Small intestine (tissue), 7 donors: ENCODE measurements around the gene KLF7. TPM values are rescaled to one million over a fixed set of nuclear protein-coding genes. Genes with fewer than 3 reads are reported as not detected.

Source experiments
- DNase-seq, 2 donors: peaks; one replicate each; pipeline versions ENCODE4 v3.0.0 to v3.0.0-alpha.2; 2013
- FAIRE-seq: peaks from 2 replicates; lab custom pipeline; 2012; peaks lifted over from hg19 to GRCh38; lab: Jason Lieb, UNC
- H3K27ac ChIP-seq, 3 donors: one replicate each; pipeline ENCODE4 v1.5.1; 2013; ENCODE audit warnings: low read length in 2 of 3, mild to moderate bottlenecking in 2 of 3, control low read depth in 1 of 3, inconsistent platforms in 1 of 3, low read depth in 1 of 3, moderate library complexity in 1 of 3
- H3K27me3 ChIP-seq, 3 donors: one replicate each; pipeline ENCODE4 v1.6.1; 2013; ENCODE audit warnings: low read length in 3 of 3, inconsistent platforms in 1 of 3; ENCODE audit not compliant: control insufficient read depth in 3 of 3, insufficient read depth in 3 of 3
- H3K36me3 ChIP-seq, 3 donors: one replicate each; pipeline ENCODE4 v1.6.1; 2013; ENCODE audit warnings: low read length in 3 of 3, inconsistent platforms in 1 of 3, low read depth in 1 of 3, mild to moderate bottlenecking in 1 of 3, moderate library complexity in 1 of 3; ENCODE audit not compliant: control insufficient read depth in 3 of 3, insufficient read depth in 2 of 3
- H3K4me1 ChIP-seq, 3 donors: one replicate each; pipeline ENCODE4 v1.6.1; 2013; ENCODE audit warnings: low read length in 2 of 3, inconsistent platforms in 1 of 3, low read depth in 1 of 3, mild to moderate bottlenecking in 1 of 3, moderate library complexity in 1 of 3; ENCODE audit not compliant: control insufficient read depth in 3 of 3, insufficient read depth in 2 of 3
- H3K4me3 ChIP-seq, 3 donors: one replicate each; pipeline ENCODE4 v1.5.1; 2013; ENCODE audit warnings: low read length in 3 of 3, control low read depth in 1 of 3, inconsistent platforms in 1 of 3, low read depth in 1 of 3, mild to moderate bottlenecking in 1 of 3, moderate library complexity in 1 of 3
- H3K9me3 ChIP-seq, 2 donors: one replicate each; pipeline ENCODE4 v1.6.1; 2013; ENCODE audit warnings: low read depth in 1 of 2, low read length in 1 of 2; ENCODE audit not compliant: control insufficient read depth in 2 of 2, insufficient read depth in 1 of 2
- WGBS, 3 donors: extraction: QIAGEN DNeasy Blood & Tissue Kit; methylation state at CpG; one replicate each; pipeline ENCODE4 v1.1.7; 2013; 5-methylcytosine and 5-hydroxymethylcytosine counted together
- polyA plus RNA-seq, 4 donors: library from polyadenylated mRNA; stranded (reverse) in 3 of 4; unstranded in 1 of 4; fragments of 200-250 nt in 3 of 4; fragments of 120-200 nt in 1 of 4; gene quantifications; one replicate each; pipeline versions ENCODE4 v1.2.1 to v1.2.3, GENCODE V29; 2013
- donor health status: healthy with polysubstance abuse.
- donor health status: control.
- donor health status: control.
- donor health status: Bipolar disorder and iron deficiency.
- donor health status: healthy.

Gene KLF7
- polyA plus RNA-seq, 4 donors = 1.1 to 11.7 (median 9.0) TPM

- Histone ChIP-seq H3K9me3 (no peaks in the 10 kb centered on the region), H3K4me1 (no peaks in the 10 kb centered on the region), H3K36me3 (no peaks in the 10 kb centered on the region), H3K27ac (no peak overlapping the region), H3K27me3 (no peaks in the 10 kb centered on the region), H3K4me3 (no peak overlapping the region)
- FAIRE-seq = no peak
- DNase-seq = no peak
- 75 to 89% (median 88%) methylated on average over 2 of the region's 2 CpGs for WGBS, 3 donors
These were observed 35.7 kb upstream of the KLF7 start for GRCh38 chr2:207201416-207201815.

GRCh38 chr2:207200136-207200535, 34.4 kb upstream of the KLF7 start:
- no peak for FAIRE-seq
- Histone ChIP-seq H3K4me3 (no peak overlapping the region), H3K36me3 (no peaks in the 10 kb centered on the region), H3K9me3 (no peaks in the 10 kb centered on the region), H3K27ac (no peak overlapping the region), H3K27me3 (no peaks in the 10 kb centered on the region), H3K4me1 (no peaks in the 10 kb centered on the region)
- WGBS, 3 donors = 59 to 82% (median 66%) methylated on average over 8 of the region's 8 CpGs
- DNase-seq = no peak

GRCh38 chr2:207194028-207194427, 28.3 kb upstream of the KLF7 start:
- H3K4me3 ChIP-seq = no peak overlapping the region
- no peak for FAIRE-seq
- no peak overlapping the region for H3K27ac ChIP-seq
- 58 to 78% (median 71%) methylated on average over 2 of the region's 2 CpGs for whole genome bisulfite sequencing, 3 donors
- no peak for DNase-seq
- no peaks in the 10 kb centered on the region for H3K27me3 ChIP-seq
- no peaks in the 10 kb centered on the region for H3K9me3 ChIP-seq
- no peaks in the 10 kb centered on the region for H3K36me3 ChIP-seq
- no peaks in the 10 kb centered on the region for H3K4me1 ChIP-seq

GRCh38 chr2:207188626-207189419, 23.1 kb upstream of the KLF7 start:
- no peak for FAIRE-seq
- no peak overlapping the region for H3K4me3 ChIP-seq
- H3K36me3 ChIP-seq = no peaks in the 10 kb centered on the region

GRCh38 chr2:207185372-207185771, 19.6 kb upstream of the KLF7 start:
- H3K36me3 ChIP-seq = no peaks in the 10 kb centered on the region
- H3K9me3 ChIP-seq = peaks cover 0 to 4% of the 10 kb centered on the region in 2 donors
- FAIRE-seq = no peak
- no peak overlapping the region for H3K4me3 ChIP-seq
- DNase-seq = no peak
- H3K27ac ChIP-seq = no peak overlapping the region
- 82 to 94% (median 87%) methylated on average over 6 of the region's 6 CpGs for WGBS, 3 donors
- no peaks in the 10 kb centered on the region for H3K4me1 ChIP-seq
- H3K27me3 ChIP-seq = no peaks in the 10 kb centered on the region

More at GRCh38 chr2:207188626-207189419, 23.1 kb upstream of the KLF7 start:
- H3K27ac ChIP-seq = no peak overlapping the region
- peaks cover 0 to 4% of the 10 kb centered on the region in 2 donors for H3K9me3 ChIP-seq
- no peak for DNase-seq
- no peaks in the 10 kb centered on the region for H3K27me3 ChIP-seq
- H3K4me1 ChIP-seq = no peaks in the 10 kb centered on the region
- WGBS, 3 donors = 59 to 73% (median 67%) methylated on average over 3 of the region's 3 CpGs

- FAIRE-seq (no peak), DNase-seq (no peak)
- Histone ChIP-seq H3K4me1 (no peaks in the 10 kb centered on the region), H3K27ac (no peak overlapping the region), H3K27me3 (no peaks in the 10 kb centered on the region), H3K4me3 (no peak overlapping the region), H3K9me3 (peaks cover 0 to 4% of the 10 kb centered on the region in 2 donors), H3K36me3 (no peaks in the 10 kb centered on the region)
- WGBS, 3 donors = 75 to 77% (median 77%) methylated on average over 5 of the region's 5 CpGs
These were observed 19.0 kb upstream of the KLF7 start for GRCh38 chr2:207184768-207185167.

- peaks cover 0 to 4% of the 10 kb centered on the region in 2 donors for H3K9me3 ChIP-seq
- no peak overlapping the region for H3K27ac ChIP-seq
- 79 to 92% (median 85%) methylated on average over 2 of the region's 2 CpGs for WGBS, 3 donors
- H3K27me3 ChIP-seq = no peaks in the 10 kb centered on the region
- no peaks in the 10 kb centered on the region for H3K36me3 ChIP-seq
- FAIRE-seq (no peak), DNase-seq (no peak)
- no peak overlapping the region for H3K4me3 ChIP-seq
- no peaks in the 10 kb centered on the region for H3K4me1 ChIP-seq
These were observed 18.6 kb upstream of the KLF7 start for GRCh38 chr2:207184348-207184747.

- Histone ChIP-seq H3K36me3 (no peaks in the 10 kb centered on the region), H3K4me1 (no peaks in the 10 kb centered on the region), H3K4me3 (no peak overlapping the region), H3K27ac (no peak overlapping the region), H3K27me3 (no peaks in the 10 kb centered on the region), H3K9me3 (peaks cover 0 to 4% of the 10 kb centered on the region in 2 donors)
- DNase-seq (no peak), FAIRE-seq (no peak)
These were observed 17.8 kb upstream of the KLF7 start for GRCh38 chr2:207183506-207183905.

- H3K27ac ChIP-seq = no peak overlapping the region
- H3K27me3 ChIP-seq = no peaks in the 10 kb centered on the region
- WGBS, 3 donors = 85 to 91% (median 89%) methylated on average over 2 of the region's 2 CpGs
- H3K36me3 ChIP-seq = no peaks in the 10 kb centered on the region
- H3K4me3 ChIP-seq = no peak overlapping the region
- FAIRE-seq (no peak), DNase-seq (no peak)
- no peaks in the 10 kb centered on the region for H3K4me1 ChIP-seq
- H3K9me3 ChIP-seq = peaks cover 0 to 4% of the 10 kb centered on the region in 2 donors
These were observed 17.2 kb upstream of the KLF7 start for GRCh38 chr2:207182911-207183310.
